ENCODE measurements around the gene FAM131A.

Gene FAM131A

DNA sequence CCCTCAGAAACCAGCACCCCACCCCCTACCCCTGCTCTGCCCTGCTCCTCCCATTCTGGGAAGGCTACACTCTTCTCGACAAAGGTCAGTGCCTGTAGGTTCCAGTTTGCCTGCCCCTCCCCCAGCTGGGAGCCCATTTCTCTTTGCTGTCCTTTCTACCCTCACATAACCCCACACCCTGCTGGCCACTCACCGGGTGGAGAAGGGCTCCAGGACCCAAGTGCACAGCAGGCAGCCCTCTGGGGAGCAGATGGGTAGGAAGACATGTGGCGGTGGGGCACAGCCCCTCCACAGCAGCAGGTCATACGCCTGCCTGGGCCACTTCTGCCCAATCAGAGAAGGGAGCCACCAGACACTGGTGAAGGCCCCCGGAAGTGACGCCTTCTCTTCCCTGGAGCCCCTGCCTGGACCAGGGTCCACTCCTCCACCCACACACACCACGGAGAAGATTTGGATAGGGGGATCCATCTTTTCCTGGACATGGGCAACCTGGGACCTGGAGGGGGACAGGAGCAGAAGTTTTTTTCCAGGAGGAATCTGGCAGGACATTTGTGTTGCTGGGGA lies 40.6 kb downstream of the FAM131A start, which contains the start of gene THPO:
Gene THPO (minus strand): TSS at position 326 of the 564 bp plus-strand sequence. CDS start 1,948 bp downstream, outside the sequence.
- no peak for DNase-seq (ENCODE audit: low spot score)

- DNase-seq (ENCODE audit: low spot score) = no peak
Measured at GRCh38 chr3:184378651-184379357, 41.4 kb downstream of the FAM131A start.

- DNase-seq (ENCODE audit: low spot score) = no peak
Measured at GRCh38 chr3:184379358-184380184, 42.2 kb downstream of the FAM131A start, which contains the start of gene CHRD. Gene CHRD, plus strand, starts transcription at chr3:184380054. Its CDS starts 265 bp downstream, at chr3:184380319.

DNA sequence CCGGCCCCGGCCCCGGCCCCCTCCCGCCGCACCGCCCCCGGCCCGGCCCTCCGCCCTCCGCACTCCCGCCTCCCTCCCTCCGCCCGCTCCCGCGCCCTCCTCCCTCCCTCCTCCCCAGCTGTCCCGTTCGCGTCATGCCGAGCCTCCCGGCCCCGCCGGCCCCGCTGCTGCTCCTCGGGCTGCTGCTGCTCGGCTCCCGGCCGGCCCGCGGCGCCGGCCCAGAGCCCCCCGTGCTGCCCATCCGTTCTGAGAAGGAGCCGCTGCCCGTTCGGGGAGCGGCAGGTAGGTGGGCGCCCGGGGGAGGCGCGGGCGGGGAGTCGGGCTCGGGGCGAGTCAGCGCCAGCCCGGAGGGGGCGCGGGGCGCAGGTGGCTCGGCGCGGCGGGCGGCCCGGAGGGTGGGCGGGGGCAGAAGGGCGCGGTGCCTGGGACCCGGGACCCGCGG lies 42.8 kb downstream of the FAM131A start:
- peak; percentile 19 for DNase-seq (ENCODE audit: low spot score)

DNA sequence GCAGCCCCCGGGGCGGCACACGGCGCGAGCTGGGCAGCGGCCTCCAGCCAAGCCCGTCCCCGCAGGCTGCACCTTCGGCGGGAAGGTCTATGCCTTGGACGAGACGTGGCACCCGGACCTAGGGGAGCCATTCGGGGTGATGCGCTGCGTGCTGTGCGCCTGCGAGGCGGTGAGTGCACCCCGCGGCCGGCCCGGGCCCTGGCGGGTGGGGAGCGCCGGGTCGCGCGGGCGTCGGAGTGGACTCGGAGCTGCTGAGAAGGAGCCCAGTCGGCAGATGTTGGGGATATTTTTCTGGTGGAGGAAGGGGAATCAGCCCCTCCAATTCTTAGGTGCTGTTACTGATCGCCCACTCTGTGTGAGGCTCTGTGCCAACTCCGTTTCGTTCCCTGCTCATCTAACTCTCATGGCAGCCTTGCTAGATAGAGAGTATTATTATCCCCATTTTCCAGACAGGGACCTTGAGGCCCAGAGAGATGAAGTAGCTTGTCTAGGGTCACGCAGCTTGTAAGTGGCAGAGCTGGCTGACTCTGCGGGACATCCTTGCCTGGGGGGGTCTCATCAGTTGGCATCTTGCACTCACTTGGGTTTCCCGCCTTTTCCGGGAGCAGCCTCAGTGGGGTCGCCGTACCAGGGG lies 43.3 kb downstream of the FAM131A start:
- no peak for DNase-seq (ENCODE audit: low spot score)

- no peak for DNase-seq (ENCODE audit: low spot score)
Measured at GRCh38 chr3:184381261-184382224, 44.1 kb downstream of the FAM131A start.

DNA sequence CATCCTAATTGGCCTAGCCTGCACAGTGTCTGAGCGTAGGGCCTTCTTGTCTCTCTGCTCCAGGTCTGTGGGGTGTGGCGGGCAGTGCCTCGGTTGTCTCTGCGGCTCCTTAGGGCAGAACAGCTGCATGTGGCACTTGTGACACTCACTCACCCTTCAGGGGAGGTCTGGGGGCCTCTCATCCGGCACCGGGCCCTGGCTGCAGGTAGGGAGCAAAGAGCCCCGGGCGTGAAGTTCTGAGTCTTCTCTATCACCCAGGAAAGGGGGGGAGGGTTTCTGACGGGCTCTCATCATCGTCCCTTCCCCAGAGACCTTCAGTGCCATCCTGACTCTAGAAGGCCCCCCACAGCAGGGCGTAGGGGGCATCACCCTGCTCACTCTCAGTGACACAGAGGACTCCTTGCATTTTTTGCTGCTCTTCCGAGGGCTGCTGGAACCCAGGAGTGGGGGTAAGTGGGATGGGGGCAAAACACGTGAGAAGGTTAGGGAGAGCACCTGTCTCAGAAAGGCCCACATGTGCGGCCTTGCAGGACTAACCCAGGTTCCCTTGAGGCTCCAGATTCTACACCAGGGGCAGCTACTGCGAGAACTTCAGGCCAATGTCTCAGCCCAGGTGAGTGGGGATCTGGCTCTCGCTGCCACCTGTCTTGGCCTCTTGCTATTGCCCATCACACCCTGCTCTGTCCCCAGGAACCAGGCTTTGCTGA lies 45.1 kb downstream of the FAM131A start:
- no peak for DNase-seq (ENCODE audit: low spot score)

DNA sequence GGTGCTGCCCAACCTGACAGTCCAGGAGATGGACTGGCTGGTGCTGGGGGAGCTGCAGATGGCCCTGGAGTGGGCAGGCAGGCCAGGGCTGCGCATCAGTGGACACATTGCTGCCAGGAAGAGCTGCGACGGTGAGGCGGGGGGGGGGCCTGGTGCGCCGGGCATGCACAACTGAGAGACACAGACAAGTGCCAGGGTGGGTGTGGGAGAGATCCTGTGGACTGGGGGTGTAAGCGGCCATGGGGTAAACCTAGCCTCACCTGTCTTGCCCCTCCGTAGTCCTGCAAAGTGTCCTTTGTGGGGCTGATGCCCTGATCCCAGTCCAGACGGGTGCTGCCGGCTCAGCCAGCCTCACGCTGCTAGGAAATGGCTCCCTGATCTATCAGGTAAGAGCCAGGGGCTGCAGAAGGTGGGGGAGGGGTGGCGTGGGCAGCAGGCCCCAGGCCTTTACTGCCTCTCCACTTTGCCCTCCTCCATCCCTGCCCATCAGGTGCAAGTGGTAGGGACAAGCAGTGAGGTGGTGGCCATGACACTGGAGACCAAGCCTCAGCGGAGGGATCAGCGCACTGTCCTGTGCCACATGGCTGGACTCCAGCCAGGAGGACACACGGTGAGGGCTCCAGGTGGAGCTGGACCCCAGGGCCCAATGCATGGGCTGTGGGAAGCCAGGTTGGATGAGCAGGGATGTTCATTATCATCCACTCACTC lies 45.8 kb downstream of the FAM131A start:
- DNase-seq (ENCODE audit: low spot score) = no peak

GRCh38 chr3:184384342-184384741 lies 46.9 kb downstream of the FAM131A start:
- DNase-seq (ENCODE audit: low spot score) = no peak

DNA sequence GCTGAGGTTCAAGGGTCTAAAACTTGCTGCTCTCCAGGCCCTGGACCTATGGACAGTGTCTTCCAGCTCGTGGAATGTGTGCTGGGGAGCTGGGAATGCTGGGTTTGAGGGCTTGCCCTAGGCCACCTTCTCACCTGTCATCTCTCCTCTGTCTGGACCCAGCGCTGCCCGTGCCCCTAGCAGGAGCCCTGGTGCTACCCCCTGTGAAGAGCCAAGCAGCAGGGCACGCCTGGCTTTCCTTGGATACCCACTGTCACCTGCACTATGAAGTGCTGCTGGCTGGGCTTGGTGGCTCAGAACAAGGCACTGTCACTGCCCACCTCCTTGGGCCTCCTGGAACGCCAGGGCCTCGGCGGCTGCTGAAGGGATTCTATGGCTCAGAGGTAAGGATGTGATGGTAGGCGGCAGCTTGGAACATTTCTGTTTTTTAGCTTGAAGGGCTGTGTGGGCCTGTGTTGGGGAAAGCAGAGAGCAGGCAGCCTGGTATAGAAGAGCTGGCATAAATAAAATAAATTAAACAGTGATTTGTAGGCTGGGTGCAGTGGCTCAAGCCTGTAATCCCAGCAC lies 47.5 kb downstream of the FAM131A start:
- no peak for DNase-seq (ENCODE audit: low spot score)

GRCh38 chr3:184386047-184386806 lies 48.8 kb downstream of the FAM131A start:
- no peak for DNase-seq (ENCODE audit: low spot score)

DNA sequence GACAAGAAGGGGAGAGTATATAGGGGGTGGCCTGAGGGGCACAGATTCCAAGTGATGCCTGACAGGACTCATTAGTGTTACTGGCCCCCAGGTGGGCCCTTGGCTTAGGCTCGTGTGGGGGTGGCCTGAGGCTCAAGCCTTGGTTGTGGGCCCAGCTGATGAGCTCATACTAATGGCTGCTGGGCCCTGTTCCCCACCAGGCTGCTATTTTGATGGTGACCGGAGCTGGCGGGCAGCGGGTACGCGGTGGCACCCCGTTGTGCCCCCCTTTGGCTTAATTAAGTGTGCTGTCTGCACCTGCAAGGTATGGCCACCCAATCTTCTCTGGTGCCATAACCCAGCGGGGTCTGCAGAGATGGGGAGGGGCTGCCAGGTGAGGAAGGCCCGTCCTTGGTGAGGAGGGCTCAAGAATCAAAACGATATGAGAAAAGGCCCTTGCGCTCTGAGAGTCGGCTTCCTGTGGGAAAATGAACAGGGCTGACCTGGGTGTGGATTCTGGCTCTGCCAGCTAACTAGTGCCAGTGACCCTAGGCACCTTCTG lies 49.8 kb downstream of the FAM131A start:
- DNase-seq (ENCODE audit: low spot score) = no peak

DNA sequence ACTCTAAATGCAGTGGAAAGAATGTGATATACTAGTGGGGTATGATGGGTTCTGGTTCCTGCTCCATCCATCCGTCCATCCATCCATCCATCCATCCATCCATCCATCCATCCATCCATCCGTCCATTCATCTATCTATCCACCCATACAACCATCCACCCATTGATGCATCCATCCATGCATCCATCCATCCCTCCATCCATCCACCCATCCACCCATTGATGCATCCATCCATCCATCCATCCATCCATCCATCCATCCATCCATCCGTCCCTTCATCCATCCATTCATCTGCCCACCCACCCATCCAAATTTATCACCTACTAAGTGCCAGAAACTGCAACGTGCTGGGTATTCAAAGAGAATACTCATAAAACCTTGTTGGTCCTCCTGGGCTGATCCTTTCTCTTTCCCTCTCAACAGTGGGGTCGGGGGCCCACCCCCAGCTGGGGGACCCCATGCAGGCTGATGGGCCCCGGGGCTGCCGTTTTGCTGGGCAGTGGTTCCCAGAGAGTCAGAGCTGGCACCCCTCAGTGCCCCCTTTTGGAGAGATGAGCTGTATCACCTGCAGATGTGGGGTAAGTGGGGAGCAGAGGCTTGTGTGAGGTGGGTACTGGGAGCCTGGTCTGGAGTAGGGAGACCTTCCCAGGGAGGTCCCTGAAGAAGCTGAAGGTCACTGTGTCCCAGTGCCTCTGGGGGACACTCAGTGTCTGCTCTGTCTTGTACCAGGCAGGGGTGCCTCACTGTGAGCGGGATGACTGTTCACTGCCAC lies 51.0 kb downstream of the FAM131A start:
- no peak for DNase-seq (ENCODE audit: low spot score)

DNA sequence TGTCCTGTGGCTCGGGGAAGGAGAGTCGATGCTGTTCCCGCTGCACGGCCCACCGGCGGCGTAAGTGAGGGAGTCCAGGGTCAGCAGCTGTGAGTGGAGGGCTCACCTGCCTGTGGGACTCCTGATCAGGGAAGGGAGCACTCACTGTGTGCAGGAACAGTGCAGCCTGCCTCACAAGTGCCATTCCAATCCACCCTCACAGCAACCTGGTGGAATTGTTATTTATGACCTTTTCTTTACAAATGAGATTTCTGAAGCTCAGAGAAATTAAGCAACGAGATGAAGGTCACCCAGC lies 51.5 kb downstream of the FAM131A start:
- DNase-seq (ENCODE audit: low spot score) = no peak

DNA sequence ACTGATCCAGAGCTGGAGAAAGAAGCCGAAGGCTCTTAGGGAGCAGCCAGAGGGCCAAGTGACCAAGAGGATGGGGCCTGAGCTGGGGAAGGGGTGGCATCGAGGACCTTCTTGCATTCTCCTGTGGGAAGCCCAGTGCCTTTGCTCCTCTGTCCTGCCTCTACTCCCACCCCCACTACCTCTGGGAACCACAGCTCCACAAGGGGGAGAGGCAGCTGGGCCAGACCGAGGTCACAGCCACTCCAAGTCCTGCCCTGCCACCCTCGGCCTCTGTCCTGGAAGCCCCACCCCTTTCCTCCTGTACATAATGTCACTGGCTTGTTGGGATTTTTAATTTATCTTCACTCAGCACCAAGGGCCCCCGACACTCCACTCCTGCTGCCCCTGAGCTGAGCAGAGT lies 52.0 kb downstream of the FAM131A start:
- DNase-seq (ENCODE audit: low spot score) = no peak

DNA sequence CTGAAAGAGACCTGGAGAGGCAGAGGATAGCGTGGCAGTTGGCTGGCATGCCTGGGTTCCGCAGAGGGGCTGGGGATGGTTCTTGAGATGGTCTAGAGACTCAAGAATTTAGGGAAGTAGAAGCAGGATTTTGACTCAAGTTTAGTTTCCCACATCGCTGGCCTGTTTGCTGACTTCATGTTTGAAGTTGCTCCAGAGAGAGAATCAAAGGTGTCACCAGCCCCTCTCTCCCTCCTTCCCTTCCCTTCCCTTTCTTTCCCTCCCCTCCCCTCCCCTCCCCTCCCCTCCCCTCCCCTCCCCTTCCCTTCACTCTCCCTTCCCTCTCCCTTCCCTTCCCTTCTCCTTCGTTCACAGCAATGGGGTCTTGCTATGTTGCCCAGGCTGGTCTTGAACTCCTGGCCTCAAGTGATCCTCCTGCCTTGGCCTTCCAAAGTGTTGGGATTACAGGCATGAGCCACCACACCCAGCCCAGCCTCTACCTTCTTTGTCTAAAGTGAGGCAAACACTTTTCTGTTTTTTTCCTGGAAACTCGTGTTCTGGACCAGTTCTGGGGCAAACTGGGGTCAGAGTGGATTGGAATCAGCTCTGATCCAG lies 52.6 kb downstream of the FAM131A start:
- no peak for DNase-seq (ENCODE audit: low spot score)

- DNase-seq (ENCODE audit: low spot score) = peak; percentile 73
Measured at GRCh38 chr3:184391266-184391665, 53.9 kb downstream of the FAM131A start.

GRCh38 chr3:184395320-184395660 lies 57.9 kb downstream of the FAM131A start:
- no peak for DNase-seq (ENCODE audit: low spot score)

All from kidney tubule cell (primary cell).